HepG2 (cell line): ENCODE results near the gene MPIG6B. TPM values are rescaled to one million over a fixed set of nuclear protein-coding genes. Genes with fewer than 3 reads are reported as not detected.

Experiments
- AKAP8 ChIP-seq: sonication (generic); formaldehyde crosslinking; IDR thresholded peaks from 2 replicates; pipeline ENCODE4 v1.5.1; 2020; ENCODE audit warnings: mild to moderate bottlenecking, missing genetic modification reagents
- CCDC6 ChIP-seq: sonication (generic); formaldehyde crosslinking; IDR thresholded peaks from 2 replicates; pipeline ENCODE4 v1.8.1; 2022; ENCODE audit warnings: mild to moderate bottlenecking, missing genetic modification reagents, moderate library complexity
- ETV6 ChIP-seq: sonication (generic); formaldehyde crosslinking; conservative IDR thresholded peaks from 2 replicates; pipeline ENCODE4 v1.4.0; 2020; ENCODE audit warnings: missing genetic modification reagents
- ISL2 ChIP-seq: sonication (generic); formaldehyde crosslinking; IDR thresholded peaks from 2 replicates; pipeline ENCODE4 v1.5.0; 2020; ENCODE audit warnings: missing genetic modification reagents
- KLF15 ChIP-seq: sonication (generic); formaldehyde crosslinking; IDR thresholded peaks from 2 replicates; pipeline ENCODE4 v1.8.1; 2023; ENCODE audit warnings: borderline replicate concordance, mild to moderate bottlenecking, inconsistent platforms, missing genetic modification reagents, mixed read lengths
- MED13 ChIP-seq: sonication (generic); formaldehyde crosslinking; IDR thresholded peaks from 2 replicates; pipeline ENCODE4 v1.5.0; 2020; ENCODE audit warnings: missing genetic modification reagents
- RORA ChIP-seq: sonication (generic); formaldehyde crosslinking; IDR thresholded peaks from 2 replicates; pipeline ENCODE4 v1.5.0; 2020; ENCODE audit warnings: mild to moderate bottlenecking, missing genetic modification reagents, moderate library complexity
- SMAD1 ChIP-seq: sonication (generic); formaldehyde crosslinking; IDR thresholded peaks from 2 replicates; pipeline ENCODE4 v1.4.0; 2020; ENCODE audit warnings: missing genetic modification reagents, low read depth, mild to moderate bottlenecking, borderline replicate concordance
- ZBTB44 ChIP-seq: sonication (generic); formaldehyde crosslinking; IDR thresholded peaks from 2 replicates; pipeline ENCODE4 v1.4.0; 2020; ENCODE audit warnings: missing genetic modification reagents
- ZC3H4 ChIP-seq: sonication (generic); formaldehyde crosslinking; IDR thresholded peaks from 2 replicates; pipeline ENCODE4 v1.4.0; 2020; ENCODE audit warnings: missing genetic modification reagents, borderline replicate concordance
- ZFP62 ChIP-seq: sonication (generic); formaldehyde crosslinking; IDR thresholded peaks from 2 replicates; pipeline ENCODE4 v1.4.0; 2020; ENCODE audit warnings: missing genetic modification reagents
- ZNF232 ChIP-seq: sonication (generic); formaldehyde crosslinking; IDR thresholded peaks from 2 replicates; pipeline ENCODE4 v1.4.0; 2020; ENCODE audit warnings: missing genetic modification reagents, borderline replicate concordance
- ZNF33A ChIP-seq: sonication (generic); formaldehyde crosslinking; IDR thresholded peaks from 2 replicates; pipeline ENCODE4 v1.5.1; 2020; ENCODE audit warnings: missing genetic modification reagents, mild to moderate bottlenecking, moderate library complexity, borderline replicate concordance
- ZNF34 ChIP-seq: sonication (generic); formaldehyde crosslinking; IDR thresholded peaks from 2 replicates; pipeline ENCODE4 v1.4.0; 2020; ENCODE audit warnings: mild to moderate bottlenecking, missing genetic modification reagents, borderline replicate concordance
- ZNF530 ChIP-seq: sonication (generic); formaldehyde crosslinking; IDR thresholded peaks from 2 replicates; pipeline ENCODE4 v1.5.0; 2020; ENCODE audit warnings: low read depth, mild to moderate bottlenecking, missing genetic modification reagents
- ZNF687 ChIP-seq: sonication (generic); formaldehyde crosslinking; IDR thresholded peaks from 2 replicates; pipeline ENCODE4 v1.5.1; 2020; ENCODE audit warnings: mild to moderate bottlenecking, missing genetic modification reagents, moderate library complexity
- ZNF776 ChIP-seq: sonication (generic); formaldehyde crosslinking; IDR thresholded peaks from 2 replicates; pipeline ENCODE4 v1.4.0; 2020; ENCODE audit warnings: mild to moderate bottlenecking, missing genetic modification reagents
- polyA plus RNA-seq, 8 experiments: library from polyadenylated mRNA; depleted of rRNA in 3 of 8; stranded (reverse) in 7 of 8; unstranded in 1 of 8; fragments of >200 nt; fragmentation: Illumina TruSeq in 4 of 8; extraction: Trizol in 4 of 8; gene quantifications; 2 replicates each; pipeline versions ENCODE4 v1.2.1 to v1.2.3, GENCODE V29; 2011 to 2016; ENCODE audit warnings: low read depth in 4 of 8, missing spikeins in 1 of 8, mixed read lengths in 1 of 8; ENCODE audit not compliant: insufficient read depth in 1 of 8
- total RNA-seq, 5 experiments: library from RNA; depleted of rRNA; stranded (reverse); fragments of >200 nt; fragmentation: Illumina TruSeq; extraction: Trizol; gene quantifications; 2 replicates each; pipeline ENCODE4 v1.2.3, GENCODE V29; 2016; ENCODE audit warnings: low read depth in 1 of 5
- TF ChIP-seq, protein P1 (sequence below): sonication (generic); formaldehyde crosslinking; IDR thresholded peaks from 2 replicates; pipeline ENCODE4 v1.4.0; 2020; ENCODE audit warnings: missing genetic modification reagents
- TF ChIP-seq, protein P2 (sequence below): sonication (generic); formaldehyde crosslinking; IDR thresholded peaks from 2 replicates; pipeline ENCODE4 v1.8.0; 2022; ENCODE audit warnings: missing genetic modification reagents, low read depth, mild to moderate bottlenecking, borderline replicate concordance
- TF ChIP-seq, protein P3 (sequence below): IDR thresholded peaks from 2 replicates; pipeline ENCODE4 v1.6.1; 2016

Gene MPIG6B
- total and polyA plus RNA-seq, 2 of the 13 experiments (the other 11 are each of a cell fraction or from before 2014, with no cell fraction given) = not detected

- no peak for TF ChIP-seq ZBTB44 (CRISPR knock-in tag)
- TF ChIP-seq CCDC6 = no peak
- TF ChIP-seq ZNF530 = no peak
- TF ChIP-seq ZFP62 (CRISPR knock-in tag) = no peak
- TF ChIP-seq, protein P1, sequence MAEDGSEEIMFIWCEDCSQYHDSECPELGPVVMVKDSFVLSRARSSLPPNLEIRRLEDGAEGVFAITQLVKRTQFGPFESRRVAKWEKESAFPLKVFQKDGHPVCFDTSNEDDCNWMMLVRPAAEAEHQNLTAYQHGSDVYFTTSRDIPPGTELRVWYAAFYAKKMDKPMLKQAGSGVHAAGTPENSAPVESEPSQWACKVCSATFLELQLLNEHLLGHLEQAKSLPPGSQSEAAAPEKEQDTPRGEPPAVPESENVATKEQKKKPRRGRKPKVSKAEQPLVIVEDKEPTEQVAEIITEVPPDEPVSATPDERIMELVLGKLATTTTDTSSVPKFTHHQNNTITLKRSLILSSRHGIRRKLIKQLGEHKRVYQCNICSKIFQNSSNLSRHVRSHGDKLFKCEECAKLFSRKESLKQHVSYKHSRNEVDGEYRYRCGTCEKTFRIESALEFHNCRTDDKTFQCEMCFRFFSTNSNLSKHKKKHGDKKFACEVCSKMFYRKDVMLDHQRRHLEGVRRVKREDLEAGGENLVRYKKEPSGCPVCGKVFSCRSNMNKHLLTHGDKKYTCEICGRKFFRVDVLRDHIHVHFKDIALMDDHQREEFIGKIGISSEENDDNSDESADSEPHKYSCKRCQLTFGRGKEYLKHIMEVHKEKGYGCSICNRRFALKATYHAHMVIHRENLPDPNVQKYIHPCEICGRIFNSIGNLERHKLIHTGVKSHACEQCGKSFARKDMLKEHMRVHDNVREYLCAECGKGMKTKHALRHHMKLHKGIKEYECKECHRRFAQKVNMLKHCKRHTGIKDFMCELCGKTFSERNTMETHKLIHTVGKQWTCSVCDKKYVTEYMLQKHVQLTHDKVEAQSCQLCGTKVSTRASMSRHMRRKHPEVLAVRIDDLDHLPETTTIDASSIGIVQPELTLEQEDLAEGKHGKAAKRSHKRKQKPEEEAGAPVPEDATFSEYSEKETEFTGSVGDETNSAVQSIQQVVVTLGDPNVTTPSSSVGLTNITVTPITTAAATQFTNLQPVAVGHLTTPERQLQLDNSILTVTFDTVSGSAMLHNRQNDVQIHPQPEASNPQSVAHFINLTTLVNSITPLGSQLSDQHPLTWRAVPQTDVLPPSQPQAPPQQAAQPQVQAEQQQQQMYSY = peak; percentile 68
- TF ChIP-seq KLF15 (CRISPR knock-in tag) = no peak
- peak; percentile 17; the same call in 1 of the 2 replicates for TF ChIP-seq ZNF34
- TF ChIP-seq, protein P2, sequence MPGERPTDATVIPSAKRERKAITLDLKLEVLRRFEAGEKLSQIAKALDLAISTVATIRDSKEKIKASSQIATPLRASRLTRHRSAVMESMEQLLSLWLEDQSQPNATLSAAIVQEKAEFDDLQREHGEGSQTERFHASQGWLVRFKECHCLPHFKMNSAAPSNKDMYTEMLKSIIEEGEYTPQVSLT (CRISPR knock-in tag) = no peak
- TF ChIP-seq AKAP8 (CRISPR knock-in tag) = peak; percentile 90; the same call in 1 of the 2 replicates
- TF ChIP-seq ZC3H4 = no peak; the same call in 1 of the 2 replicates
- TF ChIP-seq MED13 = 0 out of 2 replicates have a peak, but pooled peaks have one; percentile 34
- no peak; the same call in 1 of the 2 replicates for TF ChIP-seq ZNF33A (CRISPR knock-in tag)
- TF ChIP-seq RORA (CRISPR knock-in tag) = no peak
- TF ChIP-seq ZNF232 (CRISPR knock-in tag) = no peak; the same call in 1 of the 2 replicates
- peak; percentile 54; the same call in 1 of the 2 replicates for TF ChIP-seq ISL2
- TF ChIP-seq, protein P3, sequence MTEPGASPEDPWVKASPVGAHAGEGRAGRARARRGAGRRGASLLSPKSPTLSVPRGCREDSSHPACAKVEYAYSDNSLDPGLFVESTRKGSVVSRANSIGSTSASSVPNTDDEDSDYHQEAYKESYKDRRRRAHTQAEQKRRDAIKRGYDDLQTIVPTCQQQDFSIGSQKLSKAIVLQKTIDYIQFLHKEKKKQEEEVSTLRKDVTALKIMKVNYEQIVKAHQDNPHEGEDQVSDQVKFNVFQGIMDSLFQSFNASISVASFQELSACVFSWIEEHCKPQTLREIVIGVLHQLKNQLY (CRISPR knock-in tag) = no peak
- TF ChIP-seq ZNF687 (CRISPR knock-in tag) = no peak; the same call in 1 of the 2 replicates
- TF ChIP-seq ETV6 (CRISPR knock-in tag) = no peak
- TF ChIP-seq ZNF776 (CRISPR knock-in tag) = no peak
- TF ChIP-seq SMAD1 (CRISPR knock-in tag) = peak; percentile 61; the same call in 1 of the 2 replicates
These were observed 6.4 kb downstream of the MPIG6B start (continued) for GRCh38 chr6:31729515-31729978.
